DMS153 treated with DMSO at 0.1 percent for 48 hours (cell line): ENCODE data around the gene GOLT1A.

Source experiments
- DNase-seq: peaks from one replicate; lab custom pipeline; 2025; ENCODE audit not compliant: unreplicated experiment; lab: John Stamatoyannopoulos, UW

The GOLT1A gene

DNA sequence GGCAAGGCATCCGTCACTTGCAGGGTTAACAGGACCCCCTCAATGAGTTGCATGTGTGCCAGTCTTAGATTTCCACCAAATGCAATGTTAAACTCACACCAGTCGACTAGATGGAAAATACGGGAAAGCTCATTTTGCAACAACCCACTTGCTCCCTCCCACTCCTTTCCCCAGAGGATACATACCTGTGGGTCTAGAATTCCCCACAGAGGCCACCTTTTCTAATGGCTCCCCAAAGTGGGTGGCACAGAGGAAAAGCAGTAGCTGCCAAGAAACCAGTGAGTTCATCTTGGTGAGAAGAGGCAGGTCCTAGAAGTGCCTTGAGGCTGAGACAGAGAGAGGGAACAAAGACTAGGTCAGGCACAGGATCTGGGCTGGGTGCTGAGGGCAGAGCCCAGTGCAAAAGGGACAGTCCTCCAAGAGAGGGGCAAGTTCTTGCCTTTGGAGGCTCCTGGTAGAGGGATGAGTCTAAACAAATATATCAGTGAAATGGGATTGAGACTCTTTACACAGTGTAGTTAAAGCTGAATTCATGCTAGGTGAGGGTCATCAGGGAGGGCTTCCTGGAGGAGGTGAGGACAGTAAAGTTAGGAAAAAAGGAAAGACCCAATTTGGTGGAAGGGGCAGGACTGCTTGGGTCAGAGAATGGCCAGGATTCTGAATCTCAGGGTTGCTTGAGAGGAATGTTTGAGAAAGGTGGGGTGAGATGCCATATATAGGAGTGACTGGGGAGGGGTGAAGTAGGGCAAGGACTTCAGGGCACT lies 21.0 kb downstream of the GOLT1A start:
- no peak for DNase-seq

DNA sequence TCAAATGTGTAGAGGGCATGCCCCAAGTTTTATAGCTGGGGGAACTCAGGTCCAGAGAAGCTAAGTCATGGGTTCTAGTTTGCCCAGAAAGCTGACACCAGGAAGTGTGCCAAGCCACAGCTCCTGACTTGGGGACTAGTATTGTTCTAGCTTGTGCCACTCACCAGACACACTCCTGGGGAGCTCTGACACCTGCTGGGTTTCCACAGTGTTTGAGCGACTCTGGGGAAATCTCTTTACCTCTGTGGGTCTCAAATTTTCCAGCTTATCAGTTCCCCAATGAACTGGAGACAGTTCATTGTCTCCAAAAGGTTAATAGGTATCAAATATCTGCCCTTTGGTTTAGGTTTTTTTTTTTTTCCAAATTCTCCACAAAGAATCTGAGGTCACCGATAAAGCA lies 21.7 kb downstream of the GOLT1A start:
- DNase-seq, result no peak

DNA sequence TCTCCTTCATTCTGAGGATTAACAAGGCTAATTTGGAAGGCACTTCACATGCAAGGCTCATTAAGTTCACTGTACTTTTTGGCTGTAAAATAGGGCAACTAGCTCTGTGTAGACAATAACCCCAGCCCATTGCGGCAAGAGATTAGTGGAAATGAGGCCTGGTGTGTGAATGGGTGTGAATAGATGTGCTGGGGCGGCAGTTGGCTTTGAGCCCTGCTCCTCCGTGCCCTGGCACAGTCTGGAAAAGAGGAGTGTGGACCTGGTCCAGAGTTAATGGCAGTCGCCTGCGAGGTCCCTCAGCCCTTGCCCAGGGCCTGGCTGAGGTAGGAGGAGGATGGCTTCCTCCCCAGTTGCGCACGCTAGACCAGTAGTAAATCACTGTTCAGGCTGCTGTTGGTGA lies 22.3 kb downstream of the GOLT1A start:
- no peak for DNase-seq

DNA sequence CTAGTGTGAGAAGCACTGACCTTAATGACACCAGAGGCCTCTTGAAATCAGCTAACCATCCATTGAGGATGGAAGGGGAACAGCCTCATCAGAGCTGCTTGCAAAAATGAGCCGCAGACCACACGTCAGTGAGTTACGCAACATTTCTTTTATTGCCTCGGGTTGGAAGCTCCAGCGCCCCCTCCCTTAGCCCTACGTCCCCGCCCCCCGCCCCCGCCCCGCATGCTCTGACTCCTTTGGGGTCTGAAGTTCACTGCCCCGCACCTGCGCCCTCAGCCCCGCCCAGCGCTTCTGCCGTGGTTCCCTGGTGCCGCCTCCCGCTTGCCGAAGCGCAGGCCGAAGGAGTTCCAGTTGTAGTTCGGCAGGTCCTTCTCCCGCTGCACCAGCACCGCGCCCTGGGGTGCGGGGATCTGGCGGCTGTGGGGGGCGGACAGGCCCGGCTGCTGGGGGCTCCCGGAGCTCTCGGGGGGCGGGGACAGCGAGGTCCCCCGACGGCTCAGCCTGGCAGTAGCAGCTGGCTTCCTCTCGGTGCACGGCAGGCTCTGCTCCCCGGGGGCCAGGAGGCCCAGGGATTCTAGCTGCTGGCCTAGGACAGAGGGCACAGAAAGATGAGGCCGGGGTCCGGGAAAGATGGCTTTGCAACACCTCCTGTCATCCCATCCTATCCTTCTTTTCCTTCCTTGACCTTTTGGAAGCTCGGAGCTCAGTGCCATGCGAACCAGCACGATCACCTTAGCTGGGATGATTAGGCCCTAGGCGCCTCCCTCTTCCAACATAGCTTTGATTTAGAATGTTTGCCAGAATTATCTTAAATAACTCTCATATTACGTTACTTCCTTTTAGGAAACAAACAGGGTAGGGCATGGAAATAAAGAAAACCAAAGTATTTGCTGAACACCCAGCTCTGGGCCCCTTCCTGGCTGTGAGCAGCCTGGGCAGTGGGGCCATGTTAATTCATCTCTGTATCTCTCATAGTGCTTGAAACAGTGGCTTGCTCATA lies 23.3 kb downstream of the GOLT1A start:
- DNase-seq, result peak; percentile 29

DNA sequence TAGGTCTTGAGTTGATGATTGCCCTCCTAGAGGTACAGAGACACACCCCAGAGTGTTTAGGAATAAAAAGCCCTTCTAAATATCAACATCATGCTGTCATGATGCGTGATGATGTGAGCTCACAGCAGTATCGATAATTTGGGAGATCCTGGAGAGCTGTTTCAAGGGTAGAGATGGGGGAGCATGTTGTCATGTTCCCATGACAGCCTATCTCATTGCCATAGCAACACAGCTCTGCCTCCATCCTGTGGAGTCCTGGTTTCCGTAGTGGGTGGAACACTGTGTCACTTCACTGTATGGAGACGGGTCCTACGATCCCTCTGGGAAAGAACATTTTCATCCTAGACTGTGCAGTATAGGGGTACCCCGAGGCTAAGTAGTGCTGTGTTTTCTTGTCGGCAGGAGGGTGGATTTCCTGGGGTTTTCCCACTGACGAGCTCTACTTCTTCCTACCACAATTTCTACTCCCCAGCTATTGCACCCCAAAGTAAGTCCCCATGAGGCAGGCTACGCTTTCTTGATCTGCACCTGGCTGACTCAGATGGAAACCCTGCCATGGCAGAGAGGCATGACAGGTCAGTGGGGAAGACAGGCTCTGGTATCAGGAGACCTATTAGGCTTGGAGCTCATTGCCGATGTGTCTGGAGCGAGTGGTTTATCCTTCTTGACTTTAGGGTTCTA lies 24.7 kb downstream of the GOLT1A start:
- DNase-seq, result no peak

DNA sequence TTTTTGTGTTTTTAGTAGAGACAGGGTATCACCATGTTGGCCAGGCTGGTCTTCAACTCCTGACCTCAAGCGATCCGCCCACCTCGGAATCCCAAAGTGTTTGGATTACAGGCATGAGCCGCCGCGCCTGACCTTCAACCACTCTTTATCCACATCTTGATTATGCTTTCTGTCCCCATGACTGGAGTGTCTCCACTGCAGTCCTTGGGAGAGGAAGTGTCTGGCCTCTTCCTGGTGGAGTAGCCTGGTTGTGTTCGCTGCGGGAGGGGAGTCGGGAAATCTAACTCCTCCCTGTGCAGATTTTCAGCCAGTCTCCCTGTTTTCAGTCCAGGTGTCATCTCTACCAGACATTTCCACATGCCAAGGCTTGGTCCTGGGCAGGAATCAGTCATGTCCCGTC lies 27.2 kb downstream of the GOLT1A start:
- DNase-seq, result no peak

DNA sequence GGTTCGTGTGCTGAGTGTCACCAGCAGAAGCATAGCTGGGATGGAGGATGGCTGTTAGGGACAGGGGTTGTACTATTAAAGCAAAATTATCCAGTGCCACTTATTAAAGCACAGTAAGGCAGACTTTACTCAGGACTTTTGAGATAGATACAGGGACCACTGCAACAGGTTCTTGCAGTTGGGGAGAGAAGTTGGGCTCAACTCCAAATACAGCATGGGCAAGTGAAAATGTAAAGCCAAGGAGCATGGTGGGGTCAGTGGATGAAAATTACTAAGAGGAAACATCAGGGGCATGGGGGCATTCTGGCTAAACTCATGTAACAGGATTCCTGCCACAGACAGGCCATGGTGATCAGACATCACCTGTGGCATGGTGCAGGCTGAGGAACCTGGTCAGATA lies 32.7 kb downstream of the GOLT1A start:
- no peak for DNase-seq

DNA sequence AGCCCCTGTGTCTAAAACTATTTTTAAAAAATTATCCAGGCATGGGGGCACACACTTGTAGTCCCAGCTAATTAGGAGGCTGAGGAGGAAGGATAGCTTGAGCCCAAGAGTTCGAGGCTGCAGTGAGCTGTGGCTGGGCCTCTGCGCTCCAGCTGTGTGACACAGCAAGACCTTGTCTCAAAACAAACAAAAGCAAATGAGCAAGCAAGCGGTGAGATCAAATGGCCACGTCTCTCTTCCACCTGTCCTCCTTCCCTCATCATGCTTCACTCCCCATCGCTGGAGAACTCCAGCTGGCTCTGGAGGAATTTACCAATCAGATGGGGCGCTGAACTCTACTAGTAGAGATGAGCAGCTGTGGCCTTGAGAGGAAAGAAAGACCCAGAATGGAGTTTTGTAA lies 33.7 kb downstream of the GOLT1A start:
- DNase-seq, result no peak

DNA sequence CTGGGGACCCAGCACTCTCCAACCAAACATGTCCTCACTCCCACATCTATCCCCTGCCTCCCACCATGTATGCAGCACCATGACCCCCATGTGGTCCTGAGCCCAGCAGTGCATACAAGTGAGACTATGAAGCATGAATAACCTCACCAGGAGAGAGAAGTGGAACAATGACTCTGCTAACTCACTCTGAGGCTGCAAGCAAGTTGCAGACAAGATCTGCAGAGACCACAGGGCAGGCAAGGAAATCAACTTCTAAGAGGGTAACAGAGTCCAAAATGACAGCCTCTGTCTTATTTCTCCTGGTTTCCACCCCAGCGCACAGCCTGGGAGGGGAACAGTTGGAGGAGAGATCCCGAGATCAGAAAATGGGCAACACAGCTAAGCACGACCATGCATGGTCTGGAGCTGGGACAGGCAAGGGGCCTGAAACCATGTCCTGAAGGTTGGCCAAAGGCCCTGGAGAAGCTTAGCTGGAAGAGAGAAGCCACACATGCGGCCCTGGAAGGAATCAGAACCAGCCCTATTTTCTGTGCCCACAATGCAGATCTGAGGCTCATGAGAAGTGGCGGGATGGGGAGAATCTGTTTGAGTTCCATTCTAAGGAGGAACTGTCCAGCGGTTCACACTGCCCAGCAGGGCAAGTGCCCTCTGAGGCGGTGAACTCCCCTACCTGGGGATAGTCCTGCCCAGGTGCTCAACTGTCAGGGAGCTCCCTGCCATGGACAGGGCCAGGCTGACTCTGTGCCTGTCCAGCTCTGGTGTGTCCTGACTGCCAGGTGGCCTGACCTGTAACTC lies 35.1 kb downstream of the GOLT1A start:
- DNase-seq, result no peak

DNA sequence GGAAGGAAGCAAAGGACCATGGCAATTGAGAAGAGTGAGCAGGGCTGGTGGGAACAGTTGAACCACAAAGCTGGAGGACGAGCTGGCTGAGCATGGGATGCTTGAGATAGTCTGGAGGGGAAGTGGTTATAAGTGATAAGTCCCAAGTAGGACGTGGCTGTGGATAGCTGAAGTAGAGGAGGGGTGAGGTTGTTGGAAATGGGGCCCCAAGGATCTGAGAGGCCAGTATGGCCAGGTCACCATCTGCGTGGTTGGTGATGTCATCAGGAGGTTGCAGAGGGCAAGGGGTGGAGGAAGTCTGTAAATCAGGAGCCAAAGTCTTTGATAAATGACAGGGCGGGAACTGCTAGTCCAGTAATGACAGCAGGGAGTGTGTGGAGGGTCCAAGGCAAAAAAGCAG lies 36.7 kb downstream of the GOLT1A start:
- DNase-seq, result no peak

DNA sequence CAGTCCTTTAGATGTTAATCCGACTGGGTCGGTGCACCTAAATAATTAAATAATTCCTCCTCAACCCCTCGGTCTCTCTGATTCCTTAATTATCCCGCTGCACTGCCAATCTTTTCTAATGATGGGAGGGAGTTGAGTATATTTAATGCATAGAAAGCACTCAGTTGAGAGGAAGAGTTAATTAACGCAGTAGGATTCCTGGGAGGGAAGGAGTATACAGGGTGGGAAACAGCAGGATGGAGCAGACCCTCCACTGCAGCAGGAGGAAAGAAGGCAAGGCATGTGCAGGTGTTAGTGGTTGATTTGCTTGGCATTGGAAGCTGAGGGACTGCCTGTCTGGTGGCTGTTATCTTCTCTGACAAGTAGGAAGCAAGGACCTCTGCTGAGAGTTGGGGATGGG lies 37.7 kb downstream of the GOLT1A start:
- DNase-seq, result no peak

DNA sequence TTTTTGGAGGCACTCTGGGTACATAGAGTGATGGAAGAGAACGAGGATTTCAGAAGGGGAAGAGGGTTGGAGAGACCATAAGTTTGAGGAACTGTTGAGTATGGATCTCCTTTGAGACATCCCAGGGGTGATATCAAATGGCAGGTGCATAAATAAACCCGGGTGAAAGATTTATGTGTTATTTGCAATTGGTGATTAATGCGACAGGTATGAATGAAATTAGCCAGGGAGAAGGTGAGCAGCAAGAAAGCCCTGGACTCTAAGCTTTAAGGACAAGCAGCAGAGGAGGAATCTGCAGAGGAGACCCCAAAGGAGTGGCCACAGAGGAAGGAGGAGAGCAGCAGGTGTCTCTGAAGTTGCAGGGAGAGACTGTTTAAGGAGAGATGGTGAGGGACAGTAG lies 38.8 kb downstream of the GOLT1A start:
- no peak for DNase-seq

DNA sequence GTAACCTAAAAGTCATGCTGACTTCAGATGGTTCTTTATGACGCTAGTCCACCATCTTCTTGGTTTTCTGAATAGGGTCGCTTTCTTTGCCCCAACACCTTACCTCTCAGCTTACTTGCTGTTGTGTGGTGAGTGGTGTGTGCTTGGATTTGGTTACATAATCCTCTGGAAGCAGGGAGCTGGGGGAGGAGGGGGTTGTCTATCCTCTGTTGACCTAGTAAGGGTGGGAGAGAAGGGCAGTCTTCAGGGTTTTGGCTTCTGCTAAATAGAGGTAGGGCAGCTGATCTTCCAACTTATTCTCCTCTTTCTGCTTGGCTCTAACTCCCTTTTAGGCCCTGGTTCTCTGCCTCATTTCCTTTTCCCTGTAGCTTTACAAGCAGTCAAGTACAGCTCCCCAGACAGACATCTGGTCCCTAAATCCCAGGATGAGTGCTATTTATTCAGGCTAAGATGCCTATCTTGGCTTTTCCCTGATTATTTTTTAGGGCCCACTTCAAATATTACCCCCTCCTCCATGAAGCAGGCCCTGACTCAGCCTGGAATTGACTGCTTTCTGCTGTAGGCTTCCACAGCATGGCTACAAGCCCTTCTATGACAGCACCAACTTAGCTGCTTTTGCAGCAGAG lies 41.3 kb downstream of the GOLT1A start:
- no peak for DNase-seq

DNA sequence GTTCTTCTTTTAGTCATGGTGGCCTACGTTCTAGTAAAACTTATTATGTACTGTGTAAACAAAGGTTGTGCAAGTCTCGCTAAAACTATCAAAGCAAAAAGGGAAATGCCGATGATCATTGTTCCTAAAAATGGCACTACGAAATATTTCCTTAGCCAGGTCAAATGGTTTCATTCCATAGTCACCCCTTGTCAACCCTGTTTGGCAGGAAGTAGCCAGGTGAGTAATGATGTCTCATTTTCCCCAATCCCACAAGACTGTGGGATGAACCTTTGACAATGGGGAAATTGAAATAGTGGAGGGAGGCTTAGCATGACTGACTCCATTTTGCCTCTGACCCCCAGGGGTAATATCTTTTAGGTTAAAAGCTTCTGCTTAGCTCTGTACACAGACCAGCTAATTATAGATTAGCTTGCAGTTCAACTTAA lies 42.0 kb downstream of the GOLT1A start:
- no peak for DNase-seq

DNA sequence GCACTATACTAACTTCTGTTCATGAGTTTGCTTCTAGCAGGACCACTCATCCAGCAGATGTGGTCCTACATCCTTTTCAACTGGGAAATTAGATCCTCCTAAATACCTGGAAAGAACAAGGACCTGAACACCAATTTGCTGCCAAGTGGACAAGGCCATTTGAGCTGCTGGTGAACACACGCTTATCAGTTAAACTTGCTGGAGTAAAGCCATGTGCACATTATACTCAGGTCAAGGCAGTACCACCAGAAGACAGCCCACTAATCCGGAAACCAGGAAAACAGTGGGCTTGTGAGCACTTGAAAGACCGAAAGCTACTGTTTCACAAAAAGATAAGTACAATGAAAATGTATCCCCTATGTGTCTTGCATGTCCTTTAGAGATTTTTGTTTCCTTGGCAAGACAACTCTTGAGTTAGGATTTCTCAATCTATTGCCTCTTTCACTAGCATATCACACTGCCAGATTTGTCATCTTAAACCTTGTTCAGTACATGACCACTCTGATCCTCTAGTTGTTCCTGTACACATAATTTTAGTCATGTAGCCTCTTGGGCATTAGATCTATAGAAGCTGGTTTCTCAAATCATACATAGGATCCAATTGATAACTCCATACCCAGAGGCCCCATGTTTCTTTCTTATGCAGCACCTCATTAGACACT lies 43.2 kb downstream of the GOLT1A start:
- DNase-seq, result no peak

DNA sequence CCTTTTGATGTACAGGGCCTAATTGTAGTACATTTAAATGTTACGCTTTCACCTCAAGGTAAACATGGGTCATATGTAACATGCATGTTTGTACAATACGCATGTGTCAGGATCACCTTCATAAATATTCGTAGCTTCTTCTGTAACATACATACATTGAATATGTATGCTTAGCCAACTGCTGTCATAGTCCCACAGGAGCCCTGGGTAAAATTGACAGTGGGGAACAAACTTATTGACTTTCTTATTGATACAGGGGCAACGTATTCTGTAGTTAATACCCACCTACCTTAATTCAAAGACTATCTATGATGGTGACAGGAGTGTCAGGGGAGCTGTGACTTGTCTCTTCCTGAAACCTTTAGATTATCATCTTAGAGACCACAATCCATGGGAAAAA lies 43.9 kb downstream of the GOLT1A start:
- no peak for DNase-seq

DNA sequence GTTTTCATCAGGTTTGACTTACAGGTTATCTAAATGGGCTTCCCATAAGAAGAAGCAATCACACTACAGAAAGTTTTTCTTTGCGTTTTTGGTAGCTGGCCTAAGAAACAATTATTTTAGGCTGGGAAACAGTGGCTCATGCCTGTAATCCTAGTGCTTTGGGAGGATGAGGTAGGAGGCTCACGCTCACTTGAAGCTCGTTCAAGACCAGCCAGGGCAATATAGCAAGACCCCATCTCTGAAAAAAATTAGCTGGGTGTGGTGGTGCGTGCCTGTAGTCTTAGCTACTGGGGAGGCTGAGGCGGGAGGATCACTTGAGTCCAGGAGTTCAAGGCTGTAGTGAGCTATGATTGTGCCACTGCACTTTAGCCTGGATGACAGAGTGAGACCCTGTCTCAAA lies 46.1 kb downstream of the GOLT1A start:
- no peak for DNase-seq

DNA sequence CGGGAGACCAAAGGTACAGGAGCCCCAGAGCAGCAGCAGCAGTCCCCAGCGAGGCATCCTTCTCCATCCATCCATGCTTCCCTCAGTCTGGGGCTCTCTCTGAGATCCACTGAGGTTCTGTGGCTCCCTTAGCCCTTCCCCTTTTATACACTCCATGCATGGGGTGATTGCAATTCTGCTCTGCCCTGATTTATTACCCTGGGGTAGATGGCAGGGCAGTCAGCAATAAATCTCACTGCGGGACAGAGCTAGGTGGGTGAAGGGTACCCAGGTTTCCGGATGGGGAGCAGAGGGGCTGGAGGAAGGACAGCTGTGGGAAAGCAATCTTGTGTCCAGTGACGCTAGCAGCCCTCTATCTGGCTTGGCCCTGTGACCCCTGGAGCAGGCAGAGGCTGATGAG lies 47.6 kb downstream of the GOLT1A start, which contains the start of gene REN:
Gene REN, minus strand, starts transcription at position 119 of the 400 bp plus-strand sequence. Its CDS starts 44 bp downstream, at position 75.
- DNase-seq, result no peak

DNA sequence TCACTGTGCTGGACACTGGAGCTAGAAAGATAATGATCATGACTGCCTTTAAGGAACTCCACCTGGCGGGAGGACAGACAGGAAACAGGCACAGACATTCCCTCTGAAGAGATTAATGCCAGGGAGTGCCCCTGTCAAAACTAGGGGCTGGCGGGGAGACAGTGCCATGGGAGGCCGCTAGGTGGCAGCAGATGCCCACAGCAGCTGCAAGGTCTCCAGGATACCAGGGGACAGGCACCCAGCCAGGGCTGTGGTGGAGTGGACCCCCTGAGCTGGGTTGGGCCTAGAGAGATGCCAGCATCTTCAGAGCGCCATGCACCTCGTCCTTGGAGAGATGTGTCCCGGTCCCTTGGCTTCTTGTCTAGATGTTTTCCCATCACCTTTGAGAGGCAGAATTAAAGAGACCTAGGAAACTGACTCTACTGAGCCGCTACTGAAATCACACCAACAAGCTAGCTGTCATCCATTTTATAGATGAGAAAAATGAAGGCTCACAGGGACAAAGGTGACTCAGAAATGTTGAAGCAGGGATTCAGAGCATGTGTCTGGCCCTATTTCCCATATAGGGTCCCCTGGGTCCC lies 51.2 kb downstream of the GOLT1A start:
- peak; percentile 93 for DNase-seq
